T follicular helper cell (primary cell): Measurements from ENCODE around the gene CNPY2.
"Not testable (repeated sequence)": the region's sequence is repeated elsewhere in the genome, so short reads cannot be mapped to it uniquely, and the experiment has no call there.

Experiments
- DNase-seq: peaks from one replicate; pipeline ENCODE4 v3.0.0-alpha.2; 2020; ENCODE audit warnings: low read depth
- total RNA-seq, 2 experiments: gene quantifications; one replicate each; lab custom pipeline; 2026; lab: John Stamatoyannopoulos, UW

CNPY2 gene
- 6.8 to 9.1 reads per million in 2 experiments for total RNA-seq

GRCh38 chr12:56315622-56316473 lies at the start of gene CNPY2:
TSS of gene CNPY2 (minus strand) at chr12:56315988. CDS start at chr12:56315217, 771 bp downstream.
- peak; percentile 89 for DNase-seq

- no peak for DNase-seq
Observed at GRCh38 chr12:56362130-56363059, 46.6 kb upstream of the CNPY2 start, which contains the start of gene APOF. TSS of gene APOF (minus strand) at chr12:56362857. CDS start at chr12:56362745, 112 bp downstream.

GRCh38 chr12:56361487-56362129 lies 45.8 kb upstream of the CNPY2 start:
- DNase-seq, result no peak

- peak; percentile 98 for DNase-seq
Observed at GRCh38 chr12:56359851-56360767, 44.3 kb upstream of the CNPY2 start, which contains the start of gene STAT2. TSS of gene STAT2 (minus strand) at chr12:56360107. CDS start at chr12:56356571, 3,536 bp downstream.

GRCh38 chr12:56358836-56359532 lies 43.2 kb upstream of the CNPY2 start:
- DNase-seq, result no peak

GRCh38 chr12:56351325-56351724 lies 35.5 kb upstream of the CNPY2 start:
- no peak for DNase-seq

GRCh38 chr12:56350662-56351061 lies 34.9 kb upstream of the CNPY2 start:
- DNase-seq, result no peak

GRCh38 chr12:56348776-56349175 lies 33.0 kb upstream of the CNPY2 start:
- DNase-seq, result no peak

GRCh38 chr12:56347255-56347654 lies 31.5 kb upstream of the CNPY2 start:
- DNase-seq, result not testable (repeated sequence)

- no peak for DNase-seq
Observed at GRCh38 chr12:56346675-56347074, 30.9 kb upstream of the CNPY2 start.

GRCh38 chr12:56342290-56342689 lies 26.5 kb upstream of the CNPY2 start:
- DNase-seq, result not testable (repeated sequence)

- no peak for DNase-seq
Observed at GRCh38 chr12:56341616-56342015, 25.8 kb upstream of the CNPY2 start.

- no peak for DNase-seq
Observed at GRCh38 chr12:56339158-56339422, 23.3 kb upstream of the CNPY2 start.

GRCh38 chr12:56338308-56339157 lies 22.7 kb upstream of the CNPY2 start, which contains the start of gene IL23A:
TSS of gene IL23A (plus strand) at chr12:56338884. CDS start at chr12:56339045, 161 bp downstream.
- peak; percentile 85 for DNase-seq

- DNase-seq, result no peak
Observed at GRCh38 chr12:56337753-56338251, 22.0 kb upstream of the CNPY2 start.

GRCh38 chr12:56336361-56337167 lies 20.8 kb upstream of the CNPY2 start:
- DNase-seq, result no peak

- DNase-seq, result not testable (repeated sequence)
Observed at GRCh38 chr12:56335527-56335926, 19.7 kb upstream of the CNPY2 start.

- no peak for DNase-seq
Observed at GRCh38 chr12:56334490-56334793, 18.7 kb upstream of the CNPY2 start.
